Measurements from ENCODE around the gene ZFAND3.

GRCh38 chr6:37801605-37801940 is 18.0 kb upstream of the ZFAND3 start:
- TF ChIP-seq EP300 (IDR thresholded peaks at IDR 0.05) (no peak), CTCF (IDR thresholded peaks at IDR 0.05) (no peak), POLR2A (IDR thresholded peaks at IDR 0.05) (no peak)

Data from stomach (tissue), 4 donors.